HG03060 (cell line): Measurements from ENCODE around the gene RSL1D1.
"Not testable (repeated sequence)": the region's sequence is repeated elsewhere in the genome, so short reads cannot be mapped to it uniquely, and the experiment has no call there.

Experiments used
- ATAC-seq: cut with Tn5 transposase; IDR thresholded peaks from one replicate; pipeline ENCODE4 v1.9.1; 2021; ENCODE audit warnings: low read depth, moderate number of reproducible peaks; ENCODE audit not compliant: unreplicated experiment

The RSL1D1 gene

GRCh38 chr16:11848842-11849241 is 2.5 kb downstream of the RSL1D1 start:
- no peak for ATAC-seq

- ATAC-seq = no peak
Observed at GRCh38 chr16:11844499-11844898, 6.8 kb downstream of the RSL1D1 start.

DNA sequence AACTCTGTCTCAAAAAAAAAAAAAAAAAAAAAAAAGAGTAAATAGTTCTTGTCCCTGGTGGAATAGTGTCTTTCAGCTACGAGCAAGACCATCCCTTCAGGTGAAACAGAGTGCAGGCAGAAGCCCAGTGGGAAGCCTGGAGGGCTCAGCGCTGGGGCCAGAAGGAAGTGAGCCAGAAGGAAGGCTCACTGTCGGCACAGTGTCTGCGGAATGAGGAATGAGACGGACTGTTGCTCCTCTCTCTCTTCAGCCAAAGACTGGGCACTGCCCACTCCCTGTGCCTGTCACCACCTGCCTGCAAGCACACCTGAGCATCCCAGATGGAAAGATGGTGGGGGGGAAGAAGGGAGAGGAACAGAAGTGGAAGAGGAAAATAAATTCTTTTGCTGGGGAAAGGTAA is 7.5 kb downstream of the RSL1D1 start:
- no peak for ATAC-seq

GRCh38 chr16:11843206-11843605 is 8.1 kb downstream of the RSL1D1 start:
- no peak for ATAC-seq

DNA sequence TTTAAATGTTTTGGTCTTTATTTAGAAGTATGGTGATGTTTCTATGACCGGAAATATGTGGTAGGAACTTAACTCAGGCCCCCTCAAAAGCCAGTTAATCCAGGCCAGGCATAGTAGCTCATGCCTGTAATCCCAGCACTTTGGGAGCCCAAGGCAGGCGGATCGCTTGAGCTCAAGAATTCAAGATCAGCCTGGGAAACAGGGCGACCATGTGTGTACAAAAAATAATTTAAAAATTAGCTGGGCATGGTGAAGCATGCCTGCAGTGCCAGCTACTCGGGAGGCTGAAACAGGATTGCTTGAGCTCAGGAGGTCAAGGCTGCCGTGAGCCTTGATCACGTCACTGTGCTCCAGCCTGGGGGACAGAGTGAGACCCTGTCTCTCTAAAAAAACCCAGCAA is 10.3 kb downstream of the RSL1D1 start:
- ATAC-seq = no peak

DNA sequence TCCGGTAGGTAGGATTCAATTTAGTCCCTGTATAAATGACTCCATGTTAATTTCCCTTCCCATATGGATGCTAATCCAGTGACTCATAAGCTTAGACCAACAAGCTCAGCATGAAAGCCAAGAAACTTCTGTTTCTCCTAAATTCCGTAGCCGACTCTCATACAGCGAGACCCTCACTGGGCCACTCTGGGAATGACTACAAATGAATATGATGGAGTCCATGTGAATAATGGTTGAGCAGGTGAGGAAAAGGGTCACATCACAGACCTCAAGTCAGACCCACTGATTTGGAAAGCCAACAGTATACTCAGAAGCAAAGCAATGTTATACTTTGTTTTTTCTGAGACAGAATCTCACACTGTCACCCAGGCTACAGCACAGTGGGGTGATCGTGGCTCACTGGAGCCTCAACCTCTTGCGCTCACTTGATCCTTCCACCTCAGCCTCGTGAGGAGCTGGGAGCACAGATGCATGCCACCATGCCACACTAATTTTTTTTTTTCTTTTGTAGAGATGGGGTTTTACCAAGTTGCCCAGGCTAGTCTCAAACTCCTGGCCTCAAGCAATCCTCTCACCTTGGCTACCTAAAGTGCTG is 14.6 kb downstream of the RSL1D1 start:
- ATAC-seq = no peak

- ATAC-seq = no peak
Observed at GRCh38 chr16:11835891-11836649, 15.3 kb downstream of the RSL1D1 start.

DNA sequence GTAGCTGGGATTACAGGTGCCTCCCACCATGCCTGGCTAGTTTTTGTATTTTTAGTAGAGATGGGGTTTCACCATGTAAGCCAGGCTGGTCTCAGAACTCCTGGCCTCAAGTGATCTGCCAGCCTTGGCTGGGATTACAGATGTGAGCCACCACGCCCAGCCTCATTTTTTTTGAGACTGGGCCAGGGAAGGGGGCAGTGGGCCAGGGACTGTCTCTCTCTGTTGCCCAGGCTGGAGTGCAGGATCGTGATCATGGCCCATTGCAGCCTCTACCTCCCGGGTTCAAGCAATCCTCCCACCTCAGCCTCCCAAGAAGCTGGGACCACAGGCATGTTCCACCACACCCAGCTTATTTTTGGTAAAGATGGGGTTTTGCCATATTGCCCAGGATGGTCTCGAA is 16.0 kb downstream of the RSL1D1 start:
- ATAC-seq = no peak

DNA sequence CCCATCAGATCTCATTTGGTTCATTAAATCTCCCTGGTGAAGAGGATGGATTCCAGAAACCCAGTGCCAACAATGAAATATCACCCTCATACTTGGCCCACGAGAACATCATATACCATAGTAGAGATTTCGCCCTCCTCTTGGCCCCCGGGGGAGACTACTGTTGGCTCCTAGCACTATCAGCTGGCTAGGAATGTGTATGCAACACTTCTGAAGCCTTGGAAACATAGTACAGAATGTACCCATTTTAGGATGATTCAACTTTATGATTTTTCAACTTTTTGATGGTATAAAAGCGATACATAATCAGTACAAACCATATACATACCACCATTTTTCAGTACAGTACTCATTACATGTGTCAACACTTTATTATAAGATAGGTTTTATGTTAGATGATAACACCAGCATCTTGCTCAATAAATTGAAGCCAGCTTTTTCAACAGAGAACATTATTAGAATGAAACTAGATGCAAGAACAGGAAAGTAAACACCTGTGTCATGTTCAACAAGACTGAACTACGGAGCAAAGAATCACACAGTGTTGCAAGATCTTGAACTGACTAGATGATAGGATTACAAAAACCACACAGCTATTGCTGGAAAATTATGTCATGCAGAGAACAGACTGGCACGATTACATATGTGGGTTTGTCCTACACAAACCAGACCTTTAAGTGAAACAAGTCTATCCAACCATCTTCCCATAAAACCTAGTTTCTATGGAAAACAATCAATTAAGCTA is 17.2 kb downstream of the RSL1D1 start:
- ATAC-seq = no peak

GRCh38 chr16:11828696-11829095 is 22.6 kb downstream of the RSL1D1 start:
- ATAC-seq = no peak

DNA sequence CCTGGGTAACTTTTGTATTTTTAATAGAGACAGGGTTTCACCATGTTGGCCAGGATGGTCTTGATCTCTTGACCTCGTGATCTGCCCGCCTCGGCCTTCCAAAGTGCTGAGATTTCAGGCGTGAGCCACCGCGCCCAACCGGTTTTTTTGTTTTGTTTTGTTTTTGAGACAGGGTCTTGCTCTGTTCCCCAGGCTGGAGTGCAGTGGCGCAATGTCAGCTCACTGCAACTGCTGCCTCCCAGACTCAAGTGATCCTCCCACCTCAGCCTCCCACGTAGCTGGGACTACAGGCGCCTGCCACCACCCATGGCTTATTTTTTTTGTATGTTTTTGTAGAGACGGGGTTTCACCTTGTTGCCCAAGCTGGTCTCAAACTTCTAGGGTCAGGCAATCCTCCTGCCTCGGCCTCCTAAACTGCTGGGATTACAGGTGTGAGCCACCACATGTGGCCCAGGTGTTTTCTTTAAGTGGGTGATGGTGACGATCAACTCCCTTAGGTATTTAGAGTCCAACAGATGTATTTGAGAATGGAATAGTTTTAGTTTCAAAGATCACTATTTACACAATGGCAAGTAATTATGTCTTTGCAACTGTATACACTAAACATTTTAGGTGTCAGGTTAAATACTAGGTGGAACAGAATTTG is 25.7 kb downstream of the RSL1D1 start:
- not testable (repeated sequence) for ATAC-seq

DNA sequence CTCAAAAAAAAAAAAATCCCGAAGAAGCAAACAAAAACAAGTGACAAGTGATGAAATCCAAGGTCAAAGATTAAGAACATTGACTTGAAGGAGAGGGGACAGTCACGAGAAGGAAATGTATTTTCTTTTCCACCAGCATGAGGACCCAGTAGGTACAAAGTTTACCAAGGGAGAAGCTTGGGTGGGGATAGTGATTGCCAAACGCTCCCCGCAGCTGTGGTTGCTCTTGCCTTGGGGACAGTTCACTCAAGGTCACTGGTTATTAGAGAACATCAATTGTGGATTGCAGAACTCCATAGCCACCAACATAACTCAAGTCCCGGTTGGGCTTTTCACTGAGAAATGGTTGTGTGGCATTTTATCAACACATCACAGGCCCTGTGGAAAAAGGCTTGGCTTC is 27.0 kb downstream of the RSL1D1 start:
- no peak for ATAC-seq

- ATAC-seq = not testable (repeated sequence)
Observed at GRCh38 chr16:11823645-11824044, 27.7 kb downstream of the RSL1D1 start.

GRCh38 chr16:11819798-11820197 is 31.5 kb downstream of the RSL1D1 start:
- ATAC-seq = no peak

DNA sequence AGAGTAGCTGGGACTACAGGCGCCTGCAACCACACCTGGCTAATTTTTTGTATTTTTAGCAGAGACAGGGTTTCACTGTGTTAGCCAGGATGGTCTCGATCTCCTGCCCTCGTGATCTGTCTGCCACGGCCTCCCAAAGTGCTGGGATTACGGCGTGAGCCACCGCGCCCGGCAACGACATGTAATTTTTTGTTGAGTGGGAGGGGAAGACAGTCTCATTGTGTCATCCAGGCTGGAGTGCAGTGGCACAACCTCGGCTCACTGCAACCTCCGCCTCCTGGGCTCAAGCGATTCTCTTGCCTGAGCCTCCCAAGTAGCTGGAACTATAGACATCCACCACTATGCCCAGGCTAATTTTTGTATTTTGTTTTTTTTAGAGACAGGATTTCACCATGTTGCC is 32.4 kb downstream of the RSL1D1 start:
- not testable (repeated sequence) for ATAC-seq

DNA sequence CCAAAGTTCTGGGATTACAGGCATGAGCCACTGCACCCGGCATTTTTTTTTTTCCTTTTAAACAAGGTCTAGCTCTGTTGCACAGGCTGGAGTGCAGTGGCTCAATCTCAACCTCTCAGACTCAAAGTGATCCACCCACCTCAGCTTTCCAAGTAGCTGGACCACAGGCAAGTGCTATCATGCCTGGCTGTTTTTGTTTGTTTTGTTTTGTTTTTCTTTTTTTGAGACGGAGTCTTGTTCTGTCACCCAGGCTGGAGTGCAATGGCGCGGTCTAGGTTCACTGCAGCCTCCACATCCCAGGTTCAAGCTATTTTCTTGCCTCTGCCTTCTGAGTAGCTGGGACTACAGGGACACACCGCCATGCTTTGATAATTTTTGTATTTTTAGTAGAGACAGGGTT is 35.2 kb downstream of the RSL1D1 start:
- ATAC-seq = no peak

- not testable (repeated sequence) for ATAC-seq
Observed at GRCh38 chr16:11814800-11815199, 36.5 kb downstream of the RSL1D1 start.

- ATAC-seq = no peak
Observed at GRCh38 chr16:11806721-11807120, 44.6 kb downstream of the RSL1D1 start.

DNA sequence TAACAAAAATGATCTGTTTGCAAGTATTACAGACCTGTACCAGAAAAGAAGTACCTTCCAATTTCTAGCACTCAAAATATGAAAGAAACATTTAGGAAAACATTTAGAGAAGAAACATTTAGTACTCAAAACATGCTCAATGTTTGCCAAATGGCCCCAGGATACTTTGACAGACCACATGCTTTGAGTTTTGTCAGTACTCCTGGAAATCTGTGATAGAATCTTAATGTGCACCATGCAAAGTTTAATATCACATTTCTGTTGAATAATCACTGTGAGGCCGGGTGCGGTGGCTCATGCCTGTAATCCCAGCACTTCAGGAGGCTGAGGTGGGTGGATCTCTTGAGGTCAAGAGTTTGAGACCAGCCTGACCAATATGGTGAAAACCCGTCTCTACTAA is 45.8 kb downstream of the RSL1D1 start:
- no peak for ATAC-seq

DNA sequence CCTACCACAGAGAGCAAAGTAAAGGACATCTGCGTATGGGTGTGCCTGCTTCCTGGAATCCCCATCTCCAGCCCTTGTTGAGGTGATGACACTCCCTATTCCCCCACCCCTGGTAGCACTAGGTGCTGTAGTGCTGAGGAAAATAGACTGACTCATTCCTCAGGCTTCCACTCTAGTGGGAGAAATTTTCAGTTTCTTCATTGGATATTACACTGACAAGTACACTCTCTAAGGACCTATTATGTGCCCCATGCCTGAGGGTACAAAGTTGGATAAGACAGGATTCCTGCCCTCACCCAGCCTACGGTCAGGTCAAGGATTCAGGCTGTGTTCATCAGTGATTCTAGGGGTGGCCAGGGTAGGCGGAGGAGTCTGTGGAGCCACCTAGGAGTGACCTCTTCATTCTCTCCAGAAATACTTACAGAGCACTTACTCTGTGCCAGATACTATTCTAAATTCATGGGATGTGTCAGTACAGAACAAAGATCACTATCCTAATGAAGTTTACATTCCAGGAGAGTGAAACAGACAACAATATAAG is 49.8 kb downstream of the RSL1D1 start:
- ATAC-seq = no peak

GRCh38 chr16:11800382-11800718 is 51.0 kb downstream of the RSL1D1 start:
- ATAC-seq = no peak
